ENCODE data around the gene CLEC3A. TPM values are rescaled to one million over a fixed set of nuclear protein-coding genes. Genes with fewer than 3 reads are reported as not detected.
"Not testable (repeated sequence)": the region's sequence is repeated elsewhere in the genome, so short reads cannot be mapped to it uniquely, and the experiment has no call there.

CLEC3A gene
- total and polyA plus RNA-seq, 7 experiments from 2014 or later = not detected

GRCh38 chr16:77987810-77988209 lies 34.5 kb upstream of the CLEC3A start:
- Histone ChIP-seq H3K36me3 (ENCODE audit: control insufficient read depth in 2 of 3, insufficient read depth in 3 of 3, low read length in 3 of 3) (no peaks in the 10 kb centered on the region), H3K4me1 (ENCODE audit: control insufficient read depth in 2 of 2, insufficient read depth in 2 of 2, low read length in 2 of 2) (no peaks in the 10 kb centered on the region), H3K27me3 (ENCODE audit: control insufficient read depth in 2 of 2, insufficient read depth in 2 of 2, low read length in 2 of 2) (no peaks in the 10 kb centered on the region), H3K9me3 (ENCODE audit: control insufficient read depth in 2 of 3, low read length in 3 of 3) (no peaks in the 10 kb centered on the region), H3K27ac (ENCODE audit: low read depth, low read length) (no peak overlapping the region), H3K4me3 (ENCODE audit: low read length) (no peak overlapping the region)
- Mint-ChIP-seq H3K27ac (no peak overlapping the region), H3K9me3 (peaks cover 0 to 3% (median 0%) of the 10 kb centered on the region in 11 donors), H3K4me1 (peaks cover 0 to 3% (median 0%) of the 10 kb centered on the region in 7 donors), H3K4me3 (no peak overlapping the region), H3K36me3 (peaks cover 0 to 3% (median 0%) of the 10 kb centered on the region in 5 donors), H3K27me3 (peaks cover 3 to 38% (median 15%) of the 10 kb centered on the region in 5 donors)
- ATAC-seq (no peak), DNase-seq (no peak)
- ChIA-PET CTCF (interaction anchor here (0.5 kb wide), 1 partner anchor 56 kb away, joined by 4 read pairs; no protein-coding TSS in a partner anchor), POLR2A (no interaction called here)
- intact Hi-C loops (cut with micrococcal nuclease) = loop anchor here in 1 of 2 donors (5.0 kb wide), 1 partner anchor 206 kb away; no protein-coding TSS in a partner anchor

- Histone ChIP-seq H3K36me3 (ENCODE audit: control insufficient read depth in 2 of 3, insufficient read depth in 3 of 3, low read length in 3 of 3) (no peaks in the 10 kb centered on the region), H3K4me1 (ENCODE audit: control insufficient read depth in 2 of 2, insufficient read depth in 2 of 2, low read length in 2 of 2) (no peaks in the 10 kb centered on the region), H3K27ac (ENCODE audit: low read depth, low read length) (no peak overlapping the region), H3K4me3 (ENCODE audit: low read length) (no peak overlapping the region), H3K9me3 (ENCODE audit: control insufficient read depth in 2 of 3, low read length in 3 of 3) (no peaks in the 10 kb centered on the region), H3K27me3 (ENCODE audit: control insufficient read depth in 2 of 2, insufficient read depth in 2 of 2, low read length in 2 of 2) (no peaks in the 10 kb centered on the region)
- peaks cover 0 to 3% (median 0%) of the 10 kb centered on the region in 5 donors for H3K36me3 Mint-ChIP-seq
- DNase-seq (no peak), ATAC-seq (no peak)
- intact Hi-C loops (cut with micrococcal nuclease) = loop anchor here in 1 of 2 donors (5.0 kb wide), 1 partner anchor 208 kb away; no protein-coding TSS in a partner anchor
- no peak overlapping the region for H3K27ac Mint-ChIP-seq
- peaks cover 3 to 29% (median 14%) of the 10 kb centered on the region in 5 donors for H3K27me3 Mint-ChIP-seq
- H3K4me3 Mint-ChIP-seq = no peak overlapping the region
- H3K4me1 Mint-ChIP-seq = peaks cover 0 to 3% (median 0%) of the 10 kb centered on the region in 7 donors
- H3K9me3 Mint-ChIP-seq = peaks cover 0 to 6% (median 0%) of the 10 kb centered on the region in 11 donors
- ChIA-PET CTCF (no interaction called here), POLR2A (no interaction called here)
Observed at GRCh38 chr16:77989846-77990245, 32.5 kb upstream of the CLEC3A start.

GRCh38 chr16:77991701-77992100 lies 30.6 kb upstream of the CLEC3A start:
- H3K4me3 ChIP-seq (ENCODE audit: low read length) = no peak overlapping the region
- POLR2A ChIA-PET = no interaction called here
- H3K27me3 ChIP-seq (ENCODE audit: control insufficient read depth in 2 of 2, insufficient read depth in 2 of 2, low read length in 2 of 2) = no peaks in the 10 kb centered on the region
- peaks cover 0 to 9% (median 0%) of the 10 kb centered on the region in 3 experiments for H3K9me3 ChIP-seq (ENCODE audit: control insufficient read depth in 2 of 3, low read length in 3 of 3)
- Mint-ChIP-seq H3K4me1 (peaks cover 0 to 3% (median 0%) of the 10 kb centered on the region in 7 donors), H3K9me3 (peaks cover 0 to 20% (median 7%) of the 10 kb centered on the region in 11 donors), H3K4me3 (no peak overlapping the region), H3K27me3 (peaks cover 3 to 29% (median 8%) of the 10 kb centered on the region in 5 donors), H3K36me3 (peaks cover 0 to 5% (median 0%) of the 10 kb centered on the region in 5 donors), H3K27ac (no peak overlapping the region)
- no peak for ATAC-seq
- H3K36me3 ChIP-seq (ENCODE audit: control insufficient read depth in 2 of 3, insufficient read depth in 3 of 3, low read length in 3 of 3) = no peaks in the 10 kb centered on the region
- H3K4me1 ChIP-seq (ENCODE audit: control insufficient read depth in 2 of 2, insufficient read depth in 2 of 2, low read length in 2 of 2) = no peaks in the 10 kb centered on the region
- CTCF ChIA-PET = no interaction called here
- no peak for DNase-seq
- H3K27ac ChIP-seq (ENCODE audit: low read depth, low read length) = no peak overlapping the region
- intact Hi-C loops (cut with micrococcal nuclease) = no loop called here

- ATAC-seq; POLR2A ChIA-PET; H3K27ac Mint-ChIP-seq; DNase-seq; H3K4me1 ChIP-seq (ENCODE audit: control insufficient read depth in 2 of 2, insufficient read depth in 2 of 2, low read length in 2 of 2); H3K27ac ChIP-seq (ENCODE audit: low read depth, low read length); H3K4me1 Mint-ChIP-seq; H3K4me3 ChIP-seq (ENCODE audit: low read length); H3K27me3 ChIP-seq (ENCODE audit: control insufficient read depth in 2 of 2, insufficient read depth in 2 of 2, low read length in 2 of 2); CTCF ChIA-PET; H3K36me3 ChIP-seq (ENCODE audit: control insufficient read depth in 2 of 3, insufficient read depth in 3 of 3, low read length in 3 of 3); intact Hi-C loops (cut with micrococcal nuclease); H3K36me3 Mint-ChIP-seq; H3K4me3 Mint-ChIP-seq: not testable (repeated sequence)
- H3K27me3 Mint-ChIP-seq = peaks cover 3 to 27% (median 13%) of the 10 kb centered on the region in 5 donors
- peaks cover 0 to 24% (median 11%) of the 10 kb centered on the region in 11 donors for H3K9me3 Mint-ChIP-seq
- H3K9me3 ChIP-seq (ENCODE audit: control insufficient read depth in 2 of 3, low read length in 3 of 3) = peaks cover 0 to 11% (median 0%) of the 10 kb centered on the region in 3 experiments
Observed at GRCh38 chr16:77992381-77992780, 30.0 kb upstream of the CLEC3A start.

GRCh38 chr16:77993111-77993985 lies 29.0 kb upstream of the CLEC3A start:
- POLR2A ChIA-PET = no interaction called here
- H3K4me1 Mint-ChIP-seq = peaks cover 0 to 3% (median 0%) of the 10 kb centered on the region in 7 donors
- DNase-seq (no peak), ATAC-seq (no peak)
- H3K9me3 Mint-ChIP-seq = peaks cover 0 to 24% (median 12%) of the 10 kb centered on the region in 11 donors
- Histone ChIP-seq H3K4me3 (ENCODE audit: low read length) (no peak overlapping the region), H3K27me3 (ENCODE audit: control insufficient read depth in 2 of 2, insufficient read depth in 2 of 2, low read length in 2 of 2) (no peaks in the 10 kb centered on the region), H3K9me3 (ENCODE audit: control insufficient read depth in 2 of 3, low read length in 3 of 3) (peaks cover 0 to 11% (median 0%) of the 10 kb centered on the region in 3 experiments), H3K27ac (ENCODE audit: low read depth, low read length) (no peak overlapping the region), H3K4me1 (ENCODE audit: control insufficient read depth in 2 of 2, insufficient read depth in 2 of 2, low read length in 2 of 2) (no peaks in the 10 kb centered on the region), H3K36me3 (ENCODE audit: control insufficient read depth in 2 of 3, insufficient read depth in 3 of 3, low read length in 3 of 3) (no peaks in the 10 kb centered on the region)
- no peak overlapping the region for H3K27ac Mint-ChIP-seq
- H3K27me3 Mint-ChIP-seq = peaks cover 3 to 23% (median 13%) of the 10 kb centered on the region in 5 donors
- peaks cover 0 to 5% (median 0%) of the 10 kb centered on the region in 5 donors for H3K36me3 Mint-ChIP-seq
- CTCF ChIA-PET = interaction anchor here (0.6 kb wide), 1 partner anchor 195 kb away, joined by 3 read pairs; no protein-coding TSS in a partner anchor
- no peak overlapping the region for H3K4me3 Mint-ChIP-seq
- intact Hi-C loops (cut with micrococcal nuclease) = no loop called here

- DNase-seq (no peak), ATAC-seq (no peak)
- Histone ChIP-seq H3K9me3 (ENCODE audit: control insufficient read depth in 2 of 3, low read length in 3 of 3) (peaks cover 0 to 11% (median 0%) of the 10 kb centered on the region in 3 experiments), H3K36me3 (ENCODE audit: control insufficient read depth in 2 of 3, insufficient read depth in 3 of 3, low read length in 3 of 3) (no peaks in the 10 kb centered on the region), H3K27me3 (ENCODE audit: control insufficient read depth in 2 of 2, insufficient read depth in 2 of 2, low read length in 2 of 2) (no peaks in the 10 kb centered on the region), H3K4me3 (ENCODE audit: low read length) (no peak overlapping the region), H3K4me1 (ENCODE audit: control insufficient read depth in 2 of 2, insufficient read depth in 2 of 2, low read length in 2 of 2) (no peaks in the 10 kb centered on the region), H3K27ac (ENCODE audit: low read depth, low read length) (no peak overlapping the region)
- Mint-ChIP-seq H3K9me3 (peaks cover 2 to 24% (median 12%) of the 10 kb centered on the region in 11 donors), H3K27ac (no peak overlapping the region), H3K4me1 (peaks cover 0 to 3% (median 0%) of the 10 kb centered on the region in 7 donors), H3K4me3 (no peak overlapping the region), H3K36me3 (peaks cover 0 to 5% (median 0%) of the 10 kb centered on the region in 5 donors), H3K27me3 (peaks cover 3 to 26% (median 13%) of the 10 kb centered on the region in 5 donors)
- ChIA-PET POLR2A (no interaction called here), CTCF (interaction anchor here (0.6 kb wide), 1 partner anchor 8 kb away, joined by 3 read pairs; no protein-coding TSS in a partner anchor)
- intact Hi-C loops (cut with micrococcal nuclease) = no loop called here
Observed at GRCh38 chr16:77995843-77996455, 26.4 kb upstream of the CLEC3A start.
